HEK293 (cell line): ENCODE results near the gene RDX.
A peak's percentile ranks its signal among the peaks of the same experiment; 100 is the strongest.
"Not testable (repeated sequence)": the region's sequence is repeated elsewhere in the genome, so short reads cannot be mapped to it uniquely, and the experiment has no call there.

Experiments used
- CTCF ChIA-PET: fragments of 350-600 bp; formaldehyde crosslinking; extraction: SDS; loops from one replicate; lab custom pipeline; 2021; ENCODE audit warnings: antibody characterized with exemption; lab: Yijun Ruan, JAX
- POLR2A ChIA-PET: fragments of 300-600 bp; formaldehyde crosslinking; extraction: SDS; loops from one replicate; lab custom pipeline; 2020; ENCODE audit warnings: antibody characterized with exemption, inconsistent platforms; lab: Yijun Ruan, JAX
- H3K27ac ChIP-seq: fragments of 200-500 bp; sonication (Bioruptor generic); 2 replicates; pipeline ENCODE4 v1.5.1; 2014; ENCODE audit warnings: low read depth, low read length, control low read depth, inconsistent platforms; ENCODE audit errors: extremely low read depth
- H3K36me3 ChIP-seq, 2 experiments: fragments of 200-500 bp in 1 of 2; sonication (Bioruptor generic) in 1 of 2; 1 replicate in 1 of 2; 2 replicates in 1 of 2; pipeline ENCODE4 v1.5.1; 2014 to 2017; ENCODE audit warnings: inconsistent platforms in 2 of 2, low read length in 2 of 2; ENCODE audit not compliant: control insufficient read depth in 2 of 2, insufficient read depth in 1 of 2
- H3K4me1 ChIP-seq: fragments of 200-500 bp; sonication (Bioruptor generic); 2 replicates; pipeline ENCODE4 v1.5.1; 2014; ENCODE audit warnings: mild to moderate bottlenecking, low read length, inconsistent platforms; ENCODE audit not compliant: control insufficient read depth, insufficient read depth
- H3K4me3 ChIP-seq: 2 replicates; pipeline ENCODE4 v1.5.1; 2011; ENCODE audit warnings: low read depth, mild to moderate bottlenecking, control low read depth, low read length, moderate library complexity
- H3K9me3 ChIP-seq: fragments of 200-500 bp; sonication (Bioruptor generic); 2 replicates; pipeline ENCODE4 v1.5.1; 2014; ENCODE audit warnings: low read depth, low read length, inconsistent platforms; ENCODE audit not compliant: control insufficient read depth, insufficient read depth
- KLF16 ChIP-seq: fragments of 450-650 bp; formaldehyde crosslinking; IDR thresholded peaks from 2 replicates; pipeline ENCODE4 v1.5.1; 2017; ENCODE audit warnings: missing biosample characterization, missing genetic modification characterization
- OSR2 ChIP-seq: fragments of 450-650 bp; formaldehyde crosslinking; IDR thresholded peaks from 2 replicates; pipeline ENCODE4 v1.5.1; 2016; ENCODE audit warnings: missing biosample characterization, missing genetic modification characterization
- TRIM28 ChIP-seq: IDR thresholded peaks from 2 replicates; pipeline ENCODE4 v1.6.1; 2011; ENCODE audit warnings: low read length, control low read depth, borderline replicate concordance
- ZNF174 ChIP-seq: fragments of 450-650 bp; formaldehyde crosslinking; IDR thresholded peaks from 2 replicates; pipeline ENCODE4 v1.5.0; 2017; ENCODE audit warnings: missing biosample characterization, mild to moderate bottlenecking, missing genetic modification characterization
- ZNF292 ChIP-seq: fragments of 450-650 bp; formaldehyde crosslinking; IDR thresholded peaks from 2 replicates; pipeline ENCODE4 v1.5.1; 2016; ENCODE audit warnings: low read depth, missing biosample characterization, missing genetic modification characterization, borderline replicate concordance
- ZNF510 ChIP-seq: fragments of 450-650 bp; formaldehyde crosslinking; IDR thresholded peaks from 2 replicates; pipeline ENCODE4 v1.5.1; 2018; ENCODE audit warnings: mild to moderate bottlenecking, missing genetic modification characterization, missing biosample characterization; ENCODE audit not compliant: insufficient replicate concordance
- ZNF548 ChIP-seq: fragments of 450-650 bp; formaldehyde crosslinking; IDR thresholded peaks from 2 replicates; pipeline ENCODE4 v1.5.1; 2016; ENCODE audit warnings: missing biosample characterization, missing genetic modification characterization
- ZNF701 ChIP-seq: fragments of 450-650 bp; formaldehyde crosslinking; IDR thresholded peaks from 2 replicates; pipeline ENCODE4 v1.5.1; 2016; ENCODE audit warnings: missing biosample characterization, missing genetic modification characterization
- ZNF792 ChIP-seq: fragments of 450-650 bp; formaldehyde crosslinking; IDR thresholded peaks from 2 replicates; pipeline ENCODE4 v1.5.1; 2016; ENCODE audit warnings: missing biosample characterization, missing genetic modification characterization
- ZNF843 ChIP-seq: fragments of 450-650 bp; formaldehyde crosslinking; IDR thresholded peaks from 2 replicates; pipeline ENCODE4 v1.5.1; 2016; ENCODE audit warnings: missing biosample characterization, missing genetic modification characterization
- ZXDB ChIP-seq: fragments of 450-650 bp; formaldehyde crosslinking; IDR thresholded peaks from 2 replicates; pipeline ENCODE4 v1.5.1; 2016; ENCODE audit warnings: missing biosample characterization, missing genetic modification characterization
- TF ChIP-seq, protein P1 (sequence below): fragments of 450-650 bp; formaldehyde crosslinking; IDR thresholded peaks from 2 replicates; pipeline ENCODE4 v1.5.1; 2016; ENCODE audit warnings: missing biosample characterization, missing genetic modification characterization
- TF ChIP-seq, protein P2 (sequence below): fragments of 450-650 bp; formaldehyde crosslinking; IDR thresholded peaks from 2 replicates; pipeline ENCODE4 v1.5.1; 2017; ENCODE audit warnings: missing biosample characterization, missing genetic modification characterization
- TF ChIP-seq, protein P3 (sequence below): fragments of 450-650 bp; formaldehyde crosslinking; IDR thresholded peaks from 2 replicates; pipeline ENCODE4 v1.5.1; 2016; ENCODE audit warnings: missing biosample characterization, missing genetic modification characterization
- TF ChIP-seq, protein P4 (sequence below): fragments of 450-650 bp; formaldehyde crosslinking; IDR thresholded peaks from 2 replicates; pipeline ENCODE4; 2016; ENCODE audit warnings: missing biosample characterization, missing genetic modification characterization

Gene RDX

DNA sequence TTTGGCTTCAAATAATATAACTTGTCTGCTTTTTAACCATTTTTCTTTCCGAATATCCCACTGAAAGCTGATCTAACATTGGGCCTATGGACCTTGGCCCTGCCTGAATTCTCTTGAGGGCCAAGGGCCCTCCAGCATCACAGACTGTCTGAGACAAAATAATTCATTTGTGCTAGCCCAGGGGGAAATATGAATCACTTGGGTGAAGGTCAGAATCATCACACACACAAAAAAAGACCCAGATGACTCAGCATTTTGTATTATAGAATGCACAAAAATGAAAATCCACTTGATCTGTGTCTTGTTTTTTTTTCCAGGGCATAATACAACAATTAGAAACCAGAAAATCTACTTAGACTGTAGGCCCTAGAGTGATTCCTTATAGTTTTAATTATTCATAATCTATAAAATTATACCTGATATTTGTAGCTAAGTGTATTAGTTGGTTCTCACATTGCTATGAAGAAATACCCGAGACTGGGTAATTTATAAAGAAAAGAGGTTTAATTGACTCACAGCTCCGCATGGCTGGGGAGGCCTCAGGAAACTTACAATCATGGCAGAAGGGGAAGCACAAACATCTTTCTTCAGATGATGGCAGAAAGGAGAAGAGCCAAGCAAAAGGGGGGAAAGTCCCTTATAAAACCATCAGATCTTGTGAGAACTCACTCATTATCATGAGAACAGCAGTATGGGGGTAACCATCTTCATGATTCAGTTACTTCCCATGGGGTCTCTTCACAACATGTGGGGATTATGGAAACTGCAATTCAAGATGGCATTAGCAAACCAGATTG is 15.6 kb upstream of the RDX start:
- Histone ChIP-seq H3K4me3 (no peak overlapping the region), H3K27ac (no peak overlapping the region), H3K4me1 (no peaks in the 10 kb centered on the region), H3K9me3 (no peaks in the 10 kb centered on the region), H3K36me3 (no peaks in the 10 kb centered on the region)
- TF ChIP-seq ZNF510 (tag by site-specific recombination) (no peak), TRIM28 (0 out of 2 replicates have a peak, but pooled peaks have one; percentile 8)
- CTCF ChIA-PET = interaction anchor here (0.6 to 1.0 kb wide), 3 partner anchors 26 to 1134 kb away, joined by 3 read pairs; no protein-coding TSS in a partner anchor
- POLR2A ChIA-PET = no interaction called here

DNA sequence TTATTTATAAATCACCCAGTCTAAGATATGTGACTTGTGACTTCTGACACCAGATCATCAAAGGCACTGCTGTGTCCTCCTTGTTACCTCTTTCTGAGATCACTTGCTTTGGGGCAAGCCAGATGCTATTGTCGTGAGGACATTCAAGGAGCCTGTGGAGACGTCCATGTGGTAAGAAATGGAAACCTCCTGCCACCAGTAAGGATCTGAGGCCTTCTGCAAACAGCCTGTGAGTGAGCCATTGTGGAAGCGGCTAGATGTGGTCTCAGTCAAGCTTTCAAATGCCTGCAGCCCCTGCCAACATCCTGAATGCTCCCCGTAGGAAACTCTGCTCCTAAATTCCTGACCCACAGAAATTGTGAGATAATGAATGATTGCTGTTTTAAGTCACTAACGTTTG is 11.7 kb upstream of the RDX start:
- POLR2A ChIA-PET = no interaction called here
- Histone ChIP-seq H3K4me1 (peaks cover 3% of the 10 kb centered on the region; the same call in 1 of the 2 replicates), H3K4me3 (no peak overlapping the region), H3K36me3 (no peaks in the 10 kb centered on the region), H3K27ac (no peak overlapping the region; the same call in 1 of the 2 replicates), H3K9me3 (no peaks in the 10 kb centered on the region)
- TF ChIP-seq KLF16 (tag by site-specific recombination) (no peak), ZNF792 (tag by site-specific recombination) (no peak), ZXDB (tag by site-specific recombination) (peak; percentile 48; the same call in 1 of the 2 replicates), OSR2 (tag by site-specific recombination) (no peak), ZNF292 (tag by site-specific recombination) (no peak)
- TF ChIP-seq, protein P1, sequence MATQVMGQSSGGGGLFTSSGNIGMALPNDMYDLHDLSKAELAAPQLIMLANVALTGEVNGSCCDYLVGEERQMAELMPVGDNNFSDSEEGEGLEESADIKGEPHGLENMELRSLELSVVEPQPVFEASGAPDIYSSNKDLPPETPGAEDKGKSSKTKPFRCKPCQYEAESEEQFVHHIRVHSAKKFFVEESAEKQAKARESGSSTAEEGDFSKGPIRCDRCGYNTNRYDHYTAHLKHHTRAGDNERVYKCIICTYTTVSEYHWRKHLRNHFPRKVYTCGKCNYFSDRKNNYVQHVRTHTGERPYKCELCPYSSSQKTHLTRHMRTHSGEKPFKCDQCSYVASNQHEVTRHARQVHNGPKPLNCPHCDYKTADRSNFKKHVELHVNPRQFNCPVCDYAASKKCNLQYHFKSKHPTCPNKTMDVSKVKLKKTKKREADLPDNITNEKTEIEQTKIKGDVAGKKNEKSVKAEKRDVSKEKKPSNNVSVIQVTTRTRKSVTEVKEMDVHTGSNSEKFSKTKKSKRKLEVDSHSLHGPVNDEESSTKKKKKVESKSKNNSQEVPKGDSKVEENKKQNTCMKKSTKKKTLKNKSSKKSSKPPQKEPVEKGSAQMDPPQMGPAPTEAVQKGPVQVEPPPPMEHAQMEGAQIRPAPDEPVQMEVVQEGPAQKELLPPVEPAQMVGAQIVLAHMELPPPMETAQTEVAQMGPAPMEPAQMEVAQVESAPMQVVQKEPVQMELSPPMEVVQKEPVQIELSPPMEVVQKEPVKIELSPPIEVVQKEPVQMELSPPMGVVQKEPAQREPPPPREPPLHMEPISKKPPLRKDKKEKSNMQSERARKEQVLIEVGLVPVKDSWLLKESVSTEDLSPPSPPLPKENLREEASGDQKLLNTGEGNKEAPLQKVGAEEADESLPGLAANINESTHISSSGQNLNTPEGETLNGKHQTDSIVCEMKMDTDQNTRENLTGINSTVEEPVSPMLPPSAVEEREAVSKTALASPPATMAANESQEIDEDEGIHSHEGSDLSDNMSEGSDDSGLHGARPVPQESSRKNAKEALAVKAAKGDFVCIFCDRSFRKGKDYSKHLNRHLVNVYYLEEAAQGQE (tag by site-specific recombination) = no peak
- CTCF ChIA-PET = interaction anchor here (0.6 to 0.7 kb wide), 2 partner anchors 100 to 103 kb away, joined by 3 to 4 read pairs; no protein-coding TSS in a partner anchor

DNA sequence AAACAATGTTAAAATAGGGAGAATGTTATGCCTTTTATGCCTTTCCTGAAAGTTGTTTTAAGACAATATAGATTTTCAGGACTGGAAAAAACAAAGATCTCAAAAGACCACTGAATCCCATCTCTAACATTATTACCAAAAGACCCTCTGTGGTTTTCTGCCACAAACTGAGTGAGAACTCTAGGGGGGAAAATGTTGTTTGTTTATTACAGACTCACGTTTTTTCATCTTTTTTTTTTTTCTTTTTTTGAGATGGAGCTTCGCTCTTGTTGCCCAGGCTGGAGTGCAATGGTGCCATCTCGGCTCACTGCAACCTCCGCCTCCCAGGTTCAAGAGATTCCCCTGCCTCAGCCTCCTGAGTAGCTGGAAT is 9.6 kb upstream of the RDX start:
- H3K36me3 ChIP-seq, H3K4me1 ChIP-seq: not testable (repeated sequence)
- TF ChIP-seq ZNF701 (tag by site-specific recombination) = peak; percentile 96
- TF ChIP-seq, all 188 proteins: peak for 1; not testable (repeated sequence) for 187
- not testable (repeated sequence) for H3K4me3 ChIP-seq, H3K9me3 ChIP-seq
- POLR2A ChIA-PET = interaction anchor here (0.9 to 1.9 kb wide), 3 partner anchors 9 to 62 kb away, joined by 3 to 13 read pairs (median 3); partner anchors contain the start of gene RDX
- peak overlapping the region; percentile 71 for H3K27ac ChIP-seq
- CTCF ChIA-PET = interaction anchor here (0.6 to 1.0 kb wide), 3 partner anchors 33 to 62 kb away, joined by 3 to 5 read pairs (median 3); no protein-coding TSS in a partner anchor

DNA sequence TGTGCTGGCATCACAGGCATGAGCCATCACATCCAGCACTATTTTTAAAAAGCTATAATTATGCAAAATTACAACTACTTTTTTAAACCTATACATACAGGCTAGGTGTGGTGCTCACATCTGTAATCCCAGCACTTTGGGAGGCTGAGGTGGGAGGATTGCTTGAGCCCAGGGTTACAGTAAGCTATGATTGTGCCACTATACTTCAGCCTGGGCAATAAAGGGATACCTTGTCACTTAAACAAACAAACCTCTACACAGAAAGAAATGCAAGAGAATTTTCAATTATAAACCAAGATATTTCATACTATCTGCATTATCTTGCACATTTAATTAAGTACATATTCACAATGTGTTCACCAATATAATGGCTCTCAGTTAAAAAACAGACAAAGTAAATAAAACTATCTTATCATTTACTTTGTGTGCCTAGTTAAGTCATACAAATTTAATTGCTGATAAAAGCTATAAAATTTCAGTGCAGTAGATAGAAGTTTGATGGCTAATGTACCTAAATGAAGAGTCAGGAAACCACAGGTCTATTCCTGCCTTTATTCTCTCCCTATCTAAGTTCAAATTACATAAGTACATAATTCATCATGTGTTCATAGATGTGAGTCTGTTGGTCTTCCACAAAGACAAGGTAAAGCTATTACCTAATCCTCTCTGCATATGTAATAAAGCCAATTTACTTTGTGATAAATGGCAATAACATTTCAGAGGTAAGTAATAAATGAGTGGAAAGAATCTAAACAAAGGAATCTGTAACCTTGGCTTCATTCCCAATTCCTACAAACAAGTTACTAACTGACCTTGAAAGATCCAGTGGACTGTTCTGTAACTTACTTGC is 9.0 kb upstream of the RDX start:
- Histone ChIP-seq H3K4me1 (peaks cover 3% of the 10 kb centered on the region), H3K36me3 (no peaks in the 10 kb centered on the region), H3K4me3 (no peak overlapping the region), H3K9me3 (no peaks in the 10 kb centered on the region), H3K27ac (peak overlapping the region; percentile 71)
- ChIA-PET CTCF (interaction anchor here (0.6 to 1.0 kb wide), 2 partner anchors 33 to 62 kb away, joined by 3 to 5 read pairs; no protein-coding TSS in a partner anchor), POLR2A (interaction anchor here (0.8 to 1.9 kb wide), 6 partner anchors 9 to 109 kb away, joined by 3 to 13 read pairs (median 3); partner anchors contain the start of gene RDX)
- TF ChIP-seq, protein P2, sequence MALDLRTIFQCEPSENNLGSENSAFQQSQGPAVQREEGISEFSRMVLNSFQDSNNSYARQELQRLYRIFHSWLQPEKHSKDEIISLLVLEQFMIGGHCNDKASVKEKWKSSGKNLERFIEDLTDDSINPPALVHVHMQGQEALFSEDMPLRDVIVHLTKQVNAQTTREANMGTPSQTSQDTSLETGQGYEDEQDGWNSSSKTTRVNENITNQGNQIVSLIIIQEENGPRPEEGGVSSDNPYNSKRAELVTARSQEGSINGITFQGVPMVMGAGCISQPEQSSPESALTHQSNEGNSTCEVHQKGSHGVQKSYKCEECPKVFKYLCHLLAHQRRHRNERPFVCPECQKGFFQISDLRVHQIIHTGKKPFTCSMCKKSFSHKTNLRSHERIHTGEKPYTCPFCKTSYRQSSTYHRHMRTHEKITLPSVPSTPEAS (tag by site-specific recombination) = peak; percentile 64
- TF ChIP-seq KLF16 (tag by site-specific recombination) (peak; percentile 51; the same call in 1 of the 2 replicates), ZNF548 (tag by site-specific recombination) (no peak), ZNF174 (peak; percentile 65; the same call in 1 of the 2 replicates), ZNF843 (tag by site-specific recombination) (peak; percentile 100), ZNF792 (tag by site-specific recombination) (no peak)
- TF ChIP-seq, protein P3, sequence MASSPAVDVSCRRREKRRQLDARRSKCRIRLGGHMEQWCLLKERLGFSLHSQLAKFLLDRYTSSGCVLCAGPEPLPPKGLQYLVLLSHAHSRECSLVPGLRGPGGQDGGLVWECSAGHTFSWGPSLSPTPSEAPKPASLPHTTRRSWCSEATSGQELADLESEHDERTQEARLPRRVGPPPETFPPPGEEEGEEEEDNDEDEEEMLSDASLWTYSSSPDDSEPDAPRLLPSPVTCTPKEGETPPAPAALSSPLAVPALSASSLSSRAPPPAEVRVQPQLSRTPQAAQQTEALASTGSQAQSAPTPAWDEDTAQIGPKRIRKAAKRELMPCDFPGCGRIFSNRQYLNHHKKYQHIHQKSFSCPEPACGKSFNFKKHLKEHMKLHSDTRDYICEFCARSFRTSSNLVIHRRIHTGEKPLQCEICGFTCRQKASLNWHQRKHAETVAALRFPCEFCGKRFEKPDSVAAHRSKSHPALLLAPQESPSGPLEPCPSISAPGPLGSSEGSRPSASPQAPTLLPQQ (tag by site-specific recombination) = peak; percentile 77
- TF ChIP-seq, protein P4, sequence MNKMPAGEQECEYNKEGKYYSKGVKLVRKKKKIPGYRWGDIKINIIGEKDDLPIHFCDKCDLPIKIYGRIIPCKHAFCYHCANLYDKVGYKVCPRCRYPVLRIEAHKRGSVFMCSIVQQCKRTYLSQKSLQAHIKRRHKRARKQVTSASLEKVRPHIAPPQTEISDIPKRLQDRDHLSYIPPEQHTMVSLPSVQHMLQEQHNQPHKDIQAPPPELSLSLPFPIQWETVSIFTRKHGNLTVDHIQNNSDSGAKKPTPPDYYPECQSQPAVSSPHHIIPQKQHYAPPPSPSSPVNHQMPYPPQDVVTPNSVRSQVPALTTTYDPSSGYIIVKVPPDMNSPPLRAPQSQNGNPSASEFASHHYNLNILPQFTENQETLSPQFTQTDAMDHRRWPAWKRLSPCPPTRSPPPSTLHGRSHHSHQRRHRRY (tag by site-specific recombination) = no peak
